Activated naive CD4-positive, alpha-beta T cell treated with anti-CD3 and anti-CD28 coated beads, Interleukin-2, amount 50 U/mL, for 72 hours (primary cell): ENCODE results near the gene KCNJ10. TPM values are rescaled to one million over a fixed set of nuclear protein-coding genes. Genes with fewer than 3 reads are reported as not detected.
"Not testable (repeated sequence)": the region's sequence is repeated elsewhere in the genome, so short reads cannot be mapped to it uniquely, and the experiment has no call there.

Experiments
- ATAC-seq, 2 donors: fragments of 150-1000 bp; cut with Tn5 transposase; 2 replicates each; pipeline ENCODE4 v1.10.0; 2021; ENCODE audit warnings: mild to moderate bottlenecking in 2 of 2, moderate library complexity in 2 of 2
- DNase-seq, 2 donors: peaks; one replicate each; pipeline ENCODE4 v3.0.0; 2021 to 2022; ENCODE audit warnings: low spot score in 2 of 2
- H3K27ac Mint-ChIP-seq, 2 donors: one replicate each; pipeline ENCODE4 v1.8.0; 2022; ENCODE audit warnings: mild to moderate bottlenecking in 2 of 2, mixed read lengths in 2 of 2
- H3K36me3 Mint-ChIP-seq, 2 donors: one replicate each; pipeline ENCODE4 v1.8.0; 2022; ENCODE audit warnings: mixed read lengths in 2 of 2
- H3K9me3 Mint-ChIP-seq, 2 donors: one replicate each; pipeline ENCODE4 v1.8.0; 2022; ENCODE audit warnings: mixed read lengths in 2 of 2
- total RNA-seq, 2 donors: library from RNA; stranded (reverse); gene quantifications; one replicate each; pipeline ENCODE4 v1.2.3, GENCODE V29; 2022

The KCNJ10 gene
- not detected for total RNA-seq

DNA sequence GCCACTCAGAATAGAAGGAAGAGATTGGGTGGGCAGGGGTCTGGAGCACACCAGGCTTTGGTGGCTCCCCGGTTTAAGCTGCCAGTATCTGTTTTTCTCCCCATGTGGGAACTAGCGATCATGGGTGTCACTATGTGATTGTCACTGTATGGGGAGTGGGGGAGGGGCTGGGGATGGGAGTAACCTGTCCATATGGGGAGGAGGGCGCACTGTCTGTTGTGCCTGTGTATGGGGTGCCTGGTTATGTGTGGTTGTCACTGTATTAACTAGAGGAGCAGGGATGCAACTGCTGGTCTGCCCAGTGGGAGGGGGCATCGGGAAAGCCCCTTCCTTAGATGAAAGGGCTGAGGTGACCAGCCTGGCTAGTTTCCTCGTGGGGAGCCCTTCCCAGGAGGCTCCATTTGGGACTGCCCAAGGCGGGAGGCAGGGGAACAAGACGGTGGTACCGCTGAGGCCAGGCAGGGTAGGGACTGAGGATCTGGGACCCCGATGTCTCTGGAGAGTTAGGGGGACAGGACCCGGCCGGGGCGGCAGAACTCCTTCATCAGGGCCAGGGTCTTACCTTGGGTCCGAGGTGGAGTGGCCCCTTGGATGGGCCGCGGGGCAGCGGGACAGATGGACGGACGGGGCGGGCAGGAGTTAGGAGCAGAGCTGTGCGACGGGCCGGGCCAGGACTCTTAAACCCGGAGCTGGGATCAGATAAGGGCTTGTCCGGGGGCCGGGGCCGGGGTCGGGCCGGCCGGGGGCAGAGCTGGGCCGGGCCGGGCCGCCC is at the start of gene KCNJ10:
Gene KCNJ10 (minus strand): TSS at position 701 of the 772 bp plus-strand sequence. CDS start 27,628 bp downstream, outside the sequence.
- peak within 1 kb of the TSS; percentile 17 to 46 for H3K27ac Mint-ChIP-seq
- H3K36me3 Mint-ChIP-seq: no peaks in the 10 kb centered on the region
- DNase-seq (no peak), ATAC-seq (no peak)
- no peaks in the 10 kb centered on the region for H3K9me3 Mint-ChIP-seq

DNA sequence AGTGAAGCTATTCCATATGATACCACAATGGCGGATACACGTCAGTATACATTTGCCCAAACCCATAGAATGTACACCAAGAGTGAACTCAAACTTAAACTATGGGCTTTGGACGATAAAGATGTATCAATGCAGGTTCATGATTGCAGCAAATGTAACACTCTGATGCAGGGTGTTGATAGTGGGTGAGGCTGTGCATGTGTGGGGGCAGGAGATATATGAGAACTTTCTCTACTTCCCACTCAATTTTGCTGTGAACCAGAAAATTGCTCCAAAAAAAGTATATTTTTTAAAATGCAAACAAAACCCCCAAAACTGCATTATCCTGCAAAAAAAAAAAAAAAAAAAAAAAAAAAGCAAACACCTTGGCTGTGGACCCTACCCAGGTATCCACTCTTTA is 49.0 kb upstream of the KCNJ10 start:
- ATAC-seq (no peak), DNase-seq (no peak)
- H3K9me3 Mint-ChIP-seq: no peaks in the 10 kb centered on the region
- no peak overlapping the region for H3K27ac Mint-ChIP-seq
- H3K36me3 Mint-ChIP-seq: no peaks in the 10 kb centered on the region

DNA sequence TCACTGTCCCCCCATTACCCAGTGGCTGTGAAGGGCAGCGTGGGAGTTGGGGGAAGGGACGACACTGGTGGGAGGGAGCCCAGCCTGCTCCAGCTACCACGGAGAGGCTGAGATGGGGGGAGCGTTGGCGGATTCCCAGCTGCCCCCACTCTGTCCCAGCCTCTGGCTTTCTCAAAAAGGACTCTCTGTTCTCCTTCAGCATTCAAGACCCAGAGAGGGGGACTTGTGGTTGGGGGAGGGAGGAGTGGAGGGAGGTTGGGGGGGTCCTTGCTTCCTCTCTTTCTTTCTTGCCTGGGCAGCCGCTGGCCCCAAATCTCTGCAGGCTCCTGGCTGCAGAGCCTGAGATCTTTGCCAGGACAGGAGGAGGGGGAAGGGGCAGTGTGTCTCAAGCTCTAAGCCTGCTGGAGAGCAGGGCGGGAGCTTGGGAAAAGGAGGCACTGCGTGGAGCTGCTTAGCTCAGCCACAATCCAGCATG is 47.8 kb upstream of the KCNJ10 start:
- DNase-seq (no peak), ATAC-seq (no peak)
- Mint-ChIP-seq H3K27ac (no peak overlapping the region), H3K36me3 (no peaks in the 10 kb centered on the region), H3K9me3 (no peaks in the 10 kb centered on the region)

DNA sequence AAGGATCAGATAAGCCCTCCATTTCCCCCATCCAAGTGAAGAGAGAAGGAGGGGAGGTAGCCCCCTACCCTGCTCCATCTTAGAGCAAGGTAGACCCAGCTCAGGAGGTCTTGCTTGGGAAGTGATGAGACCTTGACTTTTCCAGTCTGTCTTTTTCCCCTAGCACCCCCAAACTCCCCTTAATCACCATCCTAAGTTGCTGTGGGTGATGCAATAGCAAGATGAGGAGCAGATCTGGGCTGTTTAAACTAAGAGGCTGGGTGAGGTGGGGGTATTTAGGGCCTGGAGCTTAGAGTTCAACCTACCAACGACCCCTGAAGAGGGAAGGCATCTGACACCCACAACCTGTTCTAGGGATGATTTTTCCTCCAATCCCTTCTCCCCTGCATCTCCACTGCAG is 47.3 kb upstream of the KCNJ10 start:
- H3K9me3 Mint-ChIP-seq: no peaks in the 10 kb centered on the region
- no peak for DNase-seq
- no peaks in the 10 kb centered on the region for H3K36me3 Mint-ChIP-seq

DNA sequence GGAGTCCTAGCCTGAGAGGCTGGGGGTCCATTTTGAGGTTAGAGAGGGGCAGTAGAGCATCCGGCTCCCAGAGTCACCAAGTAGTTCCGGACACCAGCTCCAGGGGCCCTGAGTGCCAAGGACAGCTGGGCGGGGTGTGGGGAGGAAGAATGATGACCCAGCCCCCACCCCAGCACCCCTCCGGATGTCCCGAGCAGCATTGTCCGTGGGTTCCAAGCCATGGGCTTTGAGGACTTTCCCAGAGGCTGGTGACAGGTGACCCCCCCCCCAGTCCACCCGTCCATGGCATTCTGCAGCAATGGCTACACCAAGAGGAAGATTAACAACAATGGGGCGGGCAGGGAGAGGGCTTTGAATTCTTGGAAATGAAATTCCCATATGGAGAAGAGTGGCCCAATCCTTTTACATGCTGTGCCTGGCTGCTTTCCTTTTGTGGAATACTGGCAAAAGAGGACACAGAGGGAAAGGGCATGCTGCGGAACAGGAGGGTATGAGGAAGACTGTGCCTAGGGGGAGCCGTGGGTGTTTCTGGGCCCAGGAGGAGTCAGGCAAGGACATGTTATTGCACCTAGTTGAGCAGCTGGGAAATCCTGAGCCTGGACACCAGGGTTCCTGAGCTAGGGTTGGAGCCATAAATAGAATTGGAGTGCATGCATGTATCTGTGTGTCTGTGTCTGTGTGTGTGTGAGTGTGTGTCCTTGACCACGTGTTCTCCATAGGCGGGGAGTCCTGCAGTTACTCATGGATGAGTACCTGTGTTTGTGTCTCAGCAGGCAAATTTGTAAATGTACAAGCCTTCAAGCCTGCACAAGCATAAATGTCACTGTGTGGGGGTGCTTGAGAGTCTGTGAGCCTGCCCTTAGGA is 46.6 kb upstream of the KCNJ10 start:
- ATAC-seq: no peak
- no peak overlapping the region for H3K27ac Mint-ChIP-seq
- no peaks in the 10 kb centered on the region for H3K9me3 Mint-ChIP-seq
- DNase-seq: no peak
- no peaks in the 10 kb centered on the region for H3K36me3 Mint-ChIP-seq

More for the DNA sequence above, 47.3 kb upstream of the KCNJ10 start:
- ATAC-seq: no peak
- no peak overlapping the region for H3K27ac Mint-ChIP-seq

GRCh38 chr1:160115545-160116282 is 45.8 kb upstream of the KCNJ10 start, which contains the start of gene ATP1A2:
Gene ATP1A2 (plus strand): TSS chr1:160115759. CDS start chr1:160115862, 103 bp downstream.
- H3K36me3 Mint-ChIP-seq: no peaks in the 10 kb centered on the region
- H3K27ac Mint-ChIP-seq: peak within 1 kb of the TSS in 1 of 2 donors; percentile 25
- DNase-seq (no peak), ATAC-seq (no peak)
- H3K9me3 Mint-ChIP-seq: no peaks in the 10 kb centered on the region

DNA sequence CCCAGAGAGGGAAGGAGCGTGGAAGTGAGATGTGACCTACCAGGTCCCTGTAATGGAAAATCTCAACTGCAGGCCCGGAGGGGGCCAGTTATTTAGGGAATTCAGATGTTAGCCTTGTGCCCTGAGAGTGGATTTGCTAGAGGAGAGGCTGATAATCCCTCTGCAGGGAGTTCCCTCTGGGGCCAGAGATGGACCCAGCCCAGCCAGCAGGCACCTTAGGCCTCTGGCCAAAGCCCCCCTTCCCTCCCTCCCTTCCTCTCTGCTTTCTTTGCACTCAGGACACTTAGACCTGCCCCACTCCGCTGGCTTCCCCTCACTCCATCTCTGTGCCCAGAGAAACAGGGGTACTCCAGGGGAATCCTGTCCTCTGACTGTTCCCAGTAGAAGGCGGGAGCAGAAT is 44.1 kb upstream of the KCNJ10 start:
- DNase-seq (no peak), ATAC-seq (no peak)
- Mint-ChIP-seq H3K27ac (peak overlapping the region in 1 of 2 donors; percentile 25), H3K36me3 (no peaks in the 10 kb centered on the region), H3K9me3 (no peaks in the 10 kb centered on the region)

- DNase-seq (no peak), ATAC-seq (no peak)
- no peaks in the 10 kb centered on the region for H3K36me3 Mint-ChIP-seq
- no peaks in the 10 kb centered on the region for H3K9me3 Mint-ChIP-seq
- H3K27ac Mint-ChIP-seq: no peak overlapping the region
These were observed 43.4 kb upstream of the KCNJ10 start for GRCh38 chr1:160113407-160113806.

GRCh38 chr1:160112357-160112756 is 42.4 kb upstream of the KCNJ10 start:
- Mint-ChIP-seq H3K9me3 (no peaks in the 10 kb centered on the region), H3K36me3 (no peaks in the 10 kb centered on the region), H3K27ac (no peak overlapping the region)
- no peak for DNase-seq
- no peak for ATAC-seq

- not testable (repeated sequence) for ATAC-seq
These were observed 41.5 kb upstream of the KCNJ10 start for GRCh38 chr1:160111462-160111861.

GRCh38 chr1:160109686-160110085 is 39.7 kb upstream of the KCNJ10 start:
- no peak overlapping the region for H3K27ac Mint-ChIP-seq
- no peak for ATAC-seq

More at GRCh38 chr1:160111462-160111861, 41.5 kb upstream of the KCNJ10 start:
- H3K27ac Mint-ChIP-seq, DNase-seq, H3K36me3 Mint-ChIP-seq, H3K9me3 Mint-ChIP-seq: not testable (repeated sequence)

DNA sequence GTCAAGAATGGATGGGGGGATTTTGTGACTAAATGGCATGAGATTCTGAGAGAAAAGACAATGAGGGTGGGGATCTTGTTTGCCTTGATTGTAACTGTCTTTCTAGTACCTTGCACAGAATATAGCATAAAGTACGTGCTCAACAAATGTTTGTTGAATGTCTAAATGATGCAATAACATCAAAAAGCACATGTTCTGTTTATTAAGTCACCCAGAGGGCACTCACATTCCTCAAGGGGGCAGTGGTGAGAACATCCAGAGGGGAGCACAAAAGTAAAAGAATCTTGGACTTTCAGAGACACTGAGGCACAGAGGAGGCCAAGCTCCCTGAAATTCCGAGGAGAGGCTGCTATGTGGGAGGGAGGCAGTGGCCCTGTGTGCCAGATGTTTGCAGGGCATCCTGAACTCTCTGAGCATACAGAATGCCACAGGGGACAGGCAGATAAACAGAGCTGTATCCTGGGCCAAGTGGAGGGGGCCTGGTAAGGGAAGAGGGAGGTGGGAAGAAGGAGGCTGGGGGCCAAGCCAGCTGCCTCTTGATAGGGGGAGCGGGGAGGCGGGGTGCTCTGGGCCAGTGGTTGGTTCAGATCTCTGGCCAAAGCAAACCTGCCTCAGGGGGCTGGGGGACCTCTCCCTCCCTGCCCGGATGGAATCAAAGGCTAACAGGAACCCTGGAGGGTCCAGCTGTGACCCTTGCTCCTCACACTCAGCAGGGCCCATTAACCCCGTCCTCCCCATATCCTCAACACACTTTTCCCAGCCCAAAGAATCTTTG is 39.1 kb upstream of the KCNJ10 start:
- peak overlapping the region in 1 of 2 donors; percentile 24 for H3K27ac Mint-ChIP-seq
- peak in 1 of 2 donors; percentile 57 for ATAC-seq
- H3K9me3 Mint-ChIP-seq: no peaks in the 10 kb centered on the region
- no peaks in the 10 kb centered on the region for H3K36me3 Mint-ChIP-seq
- peak in 1 of 2 donors; percentile 48 for DNase-seq

More at GRCh38 chr1:160109686-160110085, 39.7 kb upstream of the KCNJ10 start:
- no peak for DNase-seq
- Mint-ChIP-seq H3K36me3 (no peaks in the 10 kb centered on the region), H3K9me3 (no peaks in the 10 kb centered on the region)

DNA sequence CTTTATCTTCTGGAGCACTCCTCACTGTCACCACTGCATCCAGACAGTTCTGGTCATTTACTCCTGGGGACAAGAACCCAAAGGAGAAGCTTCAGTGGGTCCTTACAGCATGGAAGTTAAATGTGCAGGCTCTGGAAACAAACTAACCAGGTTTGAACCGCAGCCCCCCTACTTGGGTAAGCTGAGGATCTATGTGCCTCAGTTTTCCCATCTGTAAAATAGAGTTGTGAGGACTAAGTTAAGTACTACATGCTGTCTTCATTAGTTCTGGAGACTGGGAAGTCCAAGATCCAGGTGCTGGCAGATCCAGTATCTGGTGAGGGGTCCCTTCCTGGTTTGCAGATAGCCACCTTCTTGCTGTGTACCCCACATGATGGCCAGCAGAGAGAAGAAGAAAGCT is 37.6 kb upstream of the KCNJ10 start:
- ATAC-seq (no peak), DNase-seq (no peak)
- Mint-ChIP-seq H3K36me3 (no peaks in the 10 kb centered on the region), H3K9me3 (no peaks in the 10 kb centered on the region), H3K27ac (no peak overlapping the region)

GRCh38 chr1:160105155-160105554 is 35.2 kb upstream of the KCNJ10 start:
- DNase-seq (no peak), ATAC-seq (no peak)
- H3K27ac Mint-ChIP-seq: peak overlapping the region in 1 of 2 donors; percentile 85
- no peaks in the 10 kb centered on the region for H3K36me3 Mint-ChIP-seq
- no peaks in the 10 kb centered on the region for H3K9me3 Mint-ChIP-seq

DNA sequence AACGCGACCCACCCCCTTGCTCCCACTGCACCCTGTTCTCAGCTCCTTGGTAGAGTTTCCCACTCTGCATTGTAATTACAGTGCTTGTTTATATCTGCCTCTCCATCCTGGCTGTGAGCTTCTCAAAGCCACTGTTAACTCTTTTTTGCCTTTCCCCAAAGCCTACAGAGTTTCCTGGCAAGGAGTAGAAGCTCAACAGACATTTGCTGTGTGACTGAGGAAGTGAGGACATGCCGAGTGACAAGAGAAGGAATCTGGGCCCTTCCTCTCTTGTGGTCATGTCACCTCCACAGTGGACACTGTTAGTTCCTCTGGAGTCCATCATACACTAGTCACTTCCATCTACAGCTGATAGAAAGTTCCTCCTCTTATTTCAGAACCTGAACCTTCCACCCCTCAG is 34.5 kb upstream of the KCNJ10 start:
- no peak for DNase-seq
- peak overlapping the region; percentile 50 to 85 for H3K27ac Mint-ChIP-seq
- no peak for ATAC-seq

More for the DNA sequence above, 34.5 kb upstream of the KCNJ10 start:
- H3K36me3 Mint-ChIP-seq: no peaks in the 10 kb centered on the region
- no peaks in the 10 kb centered on the region for H3K9me3 Mint-ChIP-seq
